ENCODE results near the gene KCNC3.

- TF ChIP-seq REST (IDR thresholded peaks at IDR 0.05) (no peak), CTCF (IDR thresholded peaks at IDR 0.05; ENCODE audit: low read depth, low read length, missing input control) (no peak), TAF1 (conservative IDR thresholded peaks at IDR 0.05) (no peak), SP1 (IDR thresholded peaks at IDR 0.05) (no peak), ZBTB33 (IDR thresholded peaks at IDR 0.05) (no peak), GABPA (IDR thresholded peaks at IDR 0.05 in 1 of 2, conservative IDR thresholded peaks at IDR 0.05 in 1 of 2) (no peak), RAD21 (IDR thresholded peaks at IDR 0.05) (no peak), JUND (IDR thresholded peaks at IDR 0.05) (no peak), YY1 (IDR thresholded peaks at IDR 0.05) (no peak), FOXA1 (IDR thresholded peaks at IDR 0.05) (no peak), RXRA (IDR thresholded peaks at IDR 0.05) (no peak)
These were observed 47.9 kb upstream of the KCNC3 start for GRCh38 chr19:50377051-50377461.
